WTC11 (cell line): ENCODE data around the gene PRPSAP1.

Experiments
- CBFB ChIP-seq: sonication (generic); formaldehyde crosslinking; IDR thresholded peaks from 2 replicates; pipeline ENCODE4 v1.8.1; 2022; ENCODE audit warnings: mild to moderate bottlenecking, low read depth, missing genetic modification reagents
- CTCF ChIP-seq: fragments of 200-600 bp; IDR thresholded peaks from 2 replicates; pipeline ENCODE4 v1.8.0; 2022; ENCODE audit warnings: antibody characterized with exemption
- ESRRA ChIP-seq: sonication (generic); formaldehyde crosslinking; IDR thresholded peaks from 2 replicates; pipeline ENCODE4 v1.8.1; 2022; ENCODE audit warnings: mild to moderate bottlenecking, missing genetic modification reagents, borderline replicate concordance
- FOXJ3 ChIP-seq: sonication (generic); formaldehyde crosslinking; IDR thresholded peaks from 2 replicates; pipeline ENCODE4 v1.9.0; 2021; ENCODE audit warnings: missing genetic modification reagents, mild to moderate bottlenecking, borderline replicate concordance
- NFE2L1 ChIP-seq: sonication (generic); formaldehyde crosslinking; IDR thresholded peaks from 2 replicates; pipeline ENCODE4 v1.8.1; 2023; ENCODE audit warnings: missing genetic modification reagents
- NFYB ChIP-seq: sonication (generic); formaldehyde crosslinking; conservative IDR thresholded peaks from 2 replicates; pipeline ENCODE4 v1.8.0; 2022; ENCODE audit warnings: low read depth, missing genetic modification reagents
- NR2C2 ChIP-seq: sonication (generic); formaldehyde crosslinking; IDR thresholded peaks from 2 replicates; pipeline ENCODE4 v1.8.0; 2022; ENCODE audit warnings: mild to moderate bottlenecking, missing genetic modification reagents
- SP1 ChIP-seq: sonication (generic); formaldehyde crosslinking; conservative IDR thresholded peaks from 2 replicates; pipeline ENCODE4 v1.8.1; 2022; ENCODE audit warnings: missing genetic modification reagents
- ZNF396 ChIP-seq: fragments of 250-450 bp; sonication (Bioruptor Pico); IDR thresholded peaks from 2 replicates; pipeline ENCODE4 v1.8.0; 2021; ENCODE audit warnings: mild to moderate bottlenecking, moderate library complexity, borderline replicate concordance
- ZNF512 ChIP-seq: sonication (generic); formaldehyde crosslinking; IDR thresholded peaks from 2 replicates; pipeline ENCODE4 v1.8.1; 2022; ENCODE audit warnings: missing genetic modification reagents, borderline replicate concordance
- TF ChIP-seq, protein P1 (sequence below): sonication (generic); formaldehyde crosslinking; IDR thresholded peaks from 2 replicates; pipeline ENCODE4 v1.8.0; 2022; ENCODE audit warnings: mild to moderate bottlenecking, missing genetic modification reagents

GRCh38 chr17:76267051-76267576 is 86.6 kb downstream of the PRPSAP1 start:
- TF ChIP-seq CBFB (CRISPR knock-in tag) (no peak), SP1 (CRISPR knock-in tag) (no peak), ESRRA (CRISPR knock-in tag) (no peak), NR2C2 (no peak), CTCF (no peak), NFYB (CRISPR knock-in tag) (no peak), FOXJ3 (CRISPR knock-in tag) (no peak), ZNF512 (CRISPR knock-in tag) (no peak), ZNF396 (CRISPR knock-in tag) (no peak), NFE2L1 (CRISPR knock-in tag) (no peak)
- TF ChIP-seq, protein P1, sequence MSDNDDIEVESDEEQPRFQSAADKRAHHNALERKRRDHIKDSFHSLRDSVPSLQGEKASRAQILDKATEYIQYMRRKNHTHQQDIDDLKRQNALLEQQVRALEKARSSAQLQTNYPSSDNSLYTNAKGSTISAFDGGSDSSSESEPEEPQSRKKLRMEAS: no peak
